HEK293 (cell line): ENCODE measurements around the gene HEBP1.

Experiments
- CTCF ChIA-PET: fragments of 350-600 bp; formaldehyde crosslinking; extraction: SDS; loops from one replicate; lab custom pipeline; 2021; ENCODE audit warnings: antibody characterized with exemption; lab: Yijun Ruan, JAX
- POLR2A ChIA-PET: fragments of 300-600 bp; formaldehyde crosslinking; extraction: SDS; loops from one replicate; lab custom pipeline; 2020; ENCODE audit warnings: antibody characterized with exemption, inconsistent platforms; lab: Yijun Ruan, JAX
- H3K27ac ChIP-seq: fragments of 200-500 bp; sonication (Bioruptor generic); 2 replicates; pipeline ENCODE4 v1.5.1; 2014; ENCODE audit warnings: low read depth, low read length, control low read depth, inconsistent platforms; ENCODE audit errors: extremely low read depth
- H3K36me3 ChIP-seq, 2 experiments: fragments of 200-500 bp in 1 of 2; sonication (Bioruptor generic) in 1 of 2; 1 replicate in 1 of 2; 2 replicates in 1 of 2; pipeline ENCODE4 v1.5.1; 2014 to 2017; ENCODE audit warnings: inconsistent platforms in 2 of 2, low read length in 2 of 2; ENCODE audit not compliant: control insufficient read depth in 2 of 2, insufficient read depth in 1 of 2
- H3K4me1 ChIP-seq: fragments of 200-500 bp; sonication (Bioruptor generic); 2 replicates; pipeline ENCODE4 v1.5.1; 2014; ENCODE audit warnings: mild to moderate bottlenecking, low read length, inconsistent platforms; ENCODE audit not compliant: control insufficient read depth, insufficient read depth
- H3K4me3 ChIP-seq: 2 replicates; pipeline ENCODE4 v1.5.1; 2011; ENCODE audit warnings: low read depth, mild to moderate bottlenecking, control low read depth, low read length, moderate library complexity
- H3K9me3 ChIP-seq: fragments of 200-500 bp; sonication (Bioruptor generic); 2 replicates; pipeline ENCODE4 v1.5.1; 2014; ENCODE audit warnings: low read depth, low read length, inconsistent platforms; ENCODE audit not compliant: control insufficient read depth, insufficient read depth
- HOXD13 ChIP-seq: sonication (generic); formaldehyde crosslinking; IDR thresholded peaks from 2 replicates; pipeline ENCODE4 v1.8.0; 2022; ENCODE audit warnings: missing genetic modification reagents, borderline replicate concordance
- INSM2 ChIP-seq: fragments of 450-650 bp; formaldehyde crosslinking; IDR thresholded peaks from 2 replicates; pipeline ENCODE4 v1.5.1; 2016; ENCODE audit warnings: missing biosample characterization, missing genetic modification characterization
- KLF1 ChIP-seq: fragments of 450-650 bp; formaldehyde crosslinking; IDR thresholded peaks from 2 replicates; pipeline ENCODE4 v1.5.1; 2016; ENCODE audit warnings: missing biosample characterization, missing genetic modification characterization
- KLF10 ChIP-seq: fragments of 450-650 bp; IDR thresholded peaks from 2 replicates; pipeline ENCODE4 v1.5.1; 2018; ENCODE audit warnings: missing biosample characterization, mild to moderate bottlenecking, missing genetic modification characterization
- KLF8 ChIP-seq: fragments of 450-650 bp; formaldehyde crosslinking; IDR thresholded peaks from 2 replicates; pipeline ENCODE4 v1.5.1; 2016; ENCODE audit warnings: missing biosample characterization, missing genetic modification characterization
- PBX3 ChIP-seq: sonication (generic); formaldehyde crosslinking; IDR thresholded peaks from 2 replicates; pipeline ENCODE4 v1.8.1; 2022; ENCODE audit warnings: mild to moderate bottlenecking, moderate library complexity, missing genetic modification reagents
- SP7 ChIP-seq: fragments of 450-650 bp; formaldehyde crosslinking; IDR thresholded peaks from 2 replicates; pipeline ENCODE4 v1.5.1; 2016; ENCODE audit warnings: missing biosample characterization, missing genetic modification characterization
- ZBTB10 ChIP-seq: fragments of 450-650 bp; formaldehyde crosslinking; IDR thresholded peaks from 2 replicates; pipeline ENCODE4 v1.5.1; 2016; ENCODE audit warnings: missing biosample characterization, missing genetic modification characterization
- ZBTB21 ChIP-seq: fragments of 450-650 bp; formaldehyde crosslinking; IDR thresholded peaks from 2 replicates; pipeline ENCODE4 v1.5.1; 2017; ENCODE audit warnings: missing biosample characterization, missing genetic modification characterization
- ZBTB8A ChIP-seq: fragments of 450-650 bp; formaldehyde crosslinking; IDR thresholded peaks from 2 replicates; pipeline ENCODE4 v1.5.1; 2016; ENCODE audit warnings: missing biosample characterization, missing genetic modification characterization
- ZFHX2 ChIP-seq: fragments of 450-650 bp; formaldehyde crosslinking; conservative IDR thresholded peaks from 2 replicates; pipeline ENCODE4 v1.5.1; 2016; ENCODE audit warnings: missing biosample characterization, missing genetic modification characterization
- ZFP3 ChIP-seq: fragments of 450-650 bp; formaldehyde crosslinking; IDR thresholded peaks from 2 replicates; pipeline ENCODE4 v1.5.1; 2016; ENCODE audit warnings: low read depth, missing biosample characterization, missing genetic modification characterization
- ZNF10 ChIP-seq: fragments of 450-650 bp; formaldehyde crosslinking; IDR thresholded peaks from 2 replicates; pipeline ENCODE4 v1.5.1; 2017; ENCODE audit warnings: missing biosample characterization, missing genetic modification characterization
- ZNF341 ChIP-seq: fragments of 450-650 bp; formaldehyde crosslinking; IDR thresholded peaks from 2 replicates; pipeline ENCODE4; 2016; ENCODE audit warnings: low read depth, missing biosample characterization, missing genetic modification characterization
- ZNF561 ChIP-seq: fragments of 450-650 bp; IDR thresholded peaks from 2 replicates; pipeline ENCODE4 v1.5.1; 2018; ENCODE audit warnings: missing biosample characterization, missing genetic modification characterization, borderline replicate concordance
- ZNF629 ChIP-seq: fragments of 450-650 bp; formaldehyde crosslinking; IDR thresholded peaks from 2 replicates; pipeline ENCODE4 v1.5.1; 2017; ENCODE audit warnings: missing biosample characterization, missing genetic modification characterization
- ZNF660 ChIP-seq: fragments of 450-650 bp; IDR thresholded peaks from 2 replicates; pipeline ENCODE4 v1.5.1; 2018; ENCODE audit warnings: missing biosample characterization, mild to moderate bottlenecking, missing genetic modification characterization
- ZNF843 ChIP-seq: fragments of 450-650 bp; formaldehyde crosslinking; IDR thresholded peaks from 2 replicates; pipeline ENCODE4 v1.5.1; 2016; ENCODE audit warnings: missing biosample characterization, missing genetic modification characterization
- ZSCAN30 ChIP-seq: fragments of 450-650 bp; IDR thresholded peaks from 2 replicates; pipeline ENCODE4 v1.5.1; 2018; ENCODE audit warnings: missing biosample characterization, mild to moderate bottlenecking, missing genetic modification characterization, moderate library complexity
- ZXDB ChIP-seq: fragments of 450-650 bp; formaldehyde crosslinking; IDR thresholded peaks from 2 replicates; pipeline ENCODE4 v1.5.1; 2016; ENCODE audit warnings: missing biosample characterization, missing genetic modification characterization
- TF ChIP-seq, protein P1 (sequence below): fragments of 450-650 bp; formaldehyde crosslinking; IDR thresholded peaks from 2 replicates; pipeline ENCODE4 v1.5.1; 2016; ENCODE audit warnings: missing biosample characterization, missing genetic modification characterization
- TF ChIP-seq, protein P2 (sequence below): fragments of 450-650 bp; formaldehyde crosslinking; IDR thresholded peaks from 2 replicates; pipeline ENCODE4 v1.5.1; 2016; ENCODE audit warnings: missing biosample characterization, missing genetic modification characterization
- TF ChIP-seq, protein P3 (sequence below): fragments of 450-650 bp; formaldehyde crosslinking; IDR thresholded peaks from 2 replicates; pipeline ENCODE4 v1.5.1; 2016; ENCODE audit warnings: missing biosample characterization, missing genetic modification characterization

HEBP1 gene, protein sequence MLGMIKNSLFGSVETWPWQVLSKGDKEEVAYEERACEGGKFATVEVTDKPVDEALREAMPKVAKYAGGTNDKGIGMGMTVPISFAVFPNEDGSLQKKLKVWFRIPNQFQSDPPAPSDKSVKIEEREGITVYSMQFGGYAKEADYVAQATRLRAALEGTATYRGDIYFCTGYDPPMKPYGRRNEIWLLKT

DNA sequence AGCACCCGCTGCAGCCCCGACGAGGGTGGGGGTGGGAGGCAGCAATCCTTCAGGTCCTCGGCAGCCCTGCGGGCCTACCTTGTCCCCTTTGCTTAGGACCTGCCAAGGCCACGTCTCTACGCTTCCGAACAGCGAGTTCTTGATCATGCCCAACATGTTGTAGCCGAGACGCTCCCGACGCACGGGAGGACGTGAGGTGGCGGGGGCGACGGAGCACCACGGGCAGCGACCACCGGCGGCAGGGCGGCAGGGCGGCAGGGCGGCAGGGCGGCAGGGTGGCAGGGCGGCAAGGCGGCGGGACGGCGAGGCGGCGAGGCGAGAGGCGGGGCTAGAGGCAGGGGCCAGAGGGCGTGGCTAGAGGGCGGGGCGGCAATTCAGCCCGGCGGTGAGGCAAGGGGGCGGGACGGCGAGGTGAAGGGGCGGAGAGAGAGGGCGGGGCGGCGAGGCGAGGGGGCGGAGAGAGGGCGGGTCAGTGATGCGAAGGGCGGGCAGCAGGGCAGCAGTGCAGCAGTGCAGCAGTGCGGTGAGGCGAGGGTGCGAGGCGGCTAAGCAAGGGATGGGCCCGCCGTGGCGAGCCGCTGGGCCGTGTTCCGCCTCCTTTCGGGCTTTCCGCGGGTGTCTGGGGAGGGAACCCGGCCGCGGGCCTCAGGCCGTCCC lies at the start of gene HEBP1:
TSS of gene HEBP1 (minus strand) at position 307 of the 657 bp plus-strand sequence. CDS start at position 156, 151 bp downstream.
- Histone ChIP-seq H3K36me3 (no peaks in the 10 kb centered on the region), H3K4me1 (peaks cover 6% of the 10 kb centered on the region), H3K4me3 (peak within 1 kb of the TSS; percentile 74), H3K9me3 (no peaks in the 10 kb centered on the region), H3K27ac (peak within 1 kb of the TSS; percentile 82)
- CTCF ChIA-PET, result interaction anchor here (0.7 to 0.9 kb wide), 2 partner anchors 13 to 14 kb away, joined by 3 read pairs; no protein-coding TSS in a partner anchor
- POLR2A ChIA-PET, result no interaction called here
- TF ChIP-seq KLF1, result peak; percentile 89
- TF ChIP-seq ZBTB8A (tag by site-specific recombination), result peak; percentile 98
- TF ChIP-seq ZBTB21 (tag by site-specific recombination), result no peak
- TF ChIP-seq ZNF660 (tag by site-specific recombination), result peak; percentile 57; the same call in 1 of the 2 replicates
- TF ChIP-seq ZNF10 (tag by site-specific recombination), result 0 out of 2 replicates have a peak, but pooled peaks have one; percentile 32
- no peak for TF ChIP-seq INSM2 (tag by site-specific recombination)
- TF ChIP-seq, protein P1, sequence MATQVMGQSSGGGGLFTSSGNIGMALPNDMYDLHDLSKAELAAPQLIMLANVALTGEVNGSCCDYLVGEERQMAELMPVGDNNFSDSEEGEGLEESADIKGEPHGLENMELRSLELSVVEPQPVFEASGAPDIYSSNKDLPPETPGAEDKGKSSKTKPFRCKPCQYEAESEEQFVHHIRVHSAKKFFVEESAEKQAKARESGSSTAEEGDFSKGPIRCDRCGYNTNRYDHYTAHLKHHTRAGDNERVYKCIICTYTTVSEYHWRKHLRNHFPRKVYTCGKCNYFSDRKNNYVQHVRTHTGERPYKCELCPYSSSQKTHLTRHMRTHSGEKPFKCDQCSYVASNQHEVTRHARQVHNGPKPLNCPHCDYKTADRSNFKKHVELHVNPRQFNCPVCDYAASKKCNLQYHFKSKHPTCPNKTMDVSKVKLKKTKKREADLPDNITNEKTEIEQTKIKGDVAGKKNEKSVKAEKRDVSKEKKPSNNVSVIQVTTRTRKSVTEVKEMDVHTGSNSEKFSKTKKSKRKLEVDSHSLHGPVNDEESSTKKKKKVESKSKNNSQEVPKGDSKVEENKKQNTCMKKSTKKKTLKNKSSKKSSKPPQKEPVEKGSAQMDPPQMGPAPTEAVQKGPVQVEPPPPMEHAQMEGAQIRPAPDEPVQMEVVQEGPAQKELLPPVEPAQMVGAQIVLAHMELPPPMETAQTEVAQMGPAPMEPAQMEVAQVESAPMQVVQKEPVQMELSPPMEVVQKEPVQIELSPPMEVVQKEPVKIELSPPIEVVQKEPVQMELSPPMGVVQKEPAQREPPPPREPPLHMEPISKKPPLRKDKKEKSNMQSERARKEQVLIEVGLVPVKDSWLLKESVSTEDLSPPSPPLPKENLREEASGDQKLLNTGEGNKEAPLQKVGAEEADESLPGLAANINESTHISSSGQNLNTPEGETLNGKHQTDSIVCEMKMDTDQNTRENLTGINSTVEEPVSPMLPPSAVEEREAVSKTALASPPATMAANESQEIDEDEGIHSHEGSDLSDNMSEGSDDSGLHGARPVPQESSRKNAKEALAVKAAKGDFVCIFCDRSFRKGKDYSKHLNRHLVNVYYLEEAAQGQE (tag by site-specific recombination), result 0 out of 2 replicates have a peak, but pooled peaks have one; percentile 37
- TF ChIP-seq, protein P2, sequence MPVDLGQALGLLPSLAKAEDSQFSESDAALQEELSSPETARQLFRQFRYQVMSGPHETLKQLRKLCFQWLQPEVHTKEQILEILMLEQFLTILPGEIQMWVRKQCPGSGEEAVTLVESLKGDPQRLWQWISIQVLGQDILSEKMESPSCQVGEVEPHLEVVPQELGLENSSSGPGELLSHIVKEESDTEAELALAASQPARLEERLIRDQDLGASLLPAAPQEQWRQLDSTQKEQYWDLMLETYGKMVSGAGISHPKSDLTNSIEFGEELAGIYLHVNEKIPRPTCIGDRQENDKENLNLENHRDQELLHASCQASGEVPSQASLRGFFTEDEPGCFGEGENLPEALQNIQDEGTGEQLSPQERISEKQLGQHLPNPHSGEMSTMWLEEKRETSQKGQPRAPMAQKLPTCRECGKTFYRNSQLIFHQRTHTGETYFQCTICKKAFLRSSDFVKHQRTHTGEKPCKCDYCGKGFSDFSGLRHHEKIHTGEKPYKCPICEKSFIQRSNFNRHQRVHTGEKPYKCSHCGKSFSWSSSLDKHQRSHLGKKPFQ, result no peak
- TF ChIP-seq ZNF843 (tag by site-specific recombination), result 0 out of 2 replicates have a peak, but pooled peaks have one; percentile 31
- peak; percentile 69 for TF ChIP-seq PBX3 (CRISPR knock-in tag)
- TF ChIP-seq ZNF341, result peak; percentile 40
- TF ChIP-seq KLF8 (tag by site-specific recombination), result peak; percentile 94
- TF ChIP-seq ZSCAN30 (tag by site-specific recombination), result peak; percentile 43; the same call in 1 of the 2 replicates
- TF ChIP-seq HOXD13 (CRISPR knock-in tag), result no peak
- TF ChIP-seq KLF10 (tag by site-specific recombination), result 0 out of 2 replicates have a peak, but pooled peaks have one; percentile 34
- TF ChIP-seq ZNF561 (tag by site-specific recombination), result 0 out of 2 replicates have a peak, but pooled peaks have one; percentile 21
- no peak for TF ChIP-seq ZBTB10 (tag by site-specific recombination)
- peak; percentile 14; the same call in 1 of the 2 replicates for TF ChIP-seq ZXDB (tag by site-specific recombination)
- TF ChIP-seq, protein P3, sequence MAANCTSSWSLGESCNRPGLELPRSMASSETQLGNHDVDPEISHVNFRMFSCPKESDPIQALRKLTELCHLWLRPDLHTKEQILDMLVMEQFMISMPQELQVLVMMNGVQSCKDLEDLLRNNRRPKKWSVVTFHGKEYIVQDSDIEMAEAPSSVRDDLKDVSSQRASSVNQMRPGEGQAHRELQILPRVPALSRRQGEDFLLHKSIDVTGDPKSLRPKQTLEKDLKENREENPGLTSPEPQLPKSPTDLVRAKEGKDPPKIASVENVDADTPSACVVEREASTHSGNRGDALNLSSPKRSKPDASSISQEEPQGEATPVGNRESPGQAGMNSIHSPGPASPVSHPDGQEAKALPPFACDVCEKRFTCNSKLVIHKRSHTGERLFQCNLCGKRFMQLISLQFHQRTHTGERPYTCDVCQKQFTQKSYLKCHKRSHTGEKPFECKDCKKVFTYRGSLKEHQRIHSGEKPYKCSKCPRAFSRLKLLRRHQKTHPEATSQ, result peak; percentile 23; the same call in 1 of the 2 replicates
- TF ChIP-seq ZFP3, result no peak
- TF ChIP-seq ZFHX2, result peak; percentile 63
- 0 out of 2 replicates have a peak, but pooled peaks have one; percentile 22 for TF ChIP-seq ZNF629 (tag by site-specific recombination)
- TF ChIP-seq SP7 (tag by site-specific recombination), result peak; percentile 40; the same call in 1 of the 2 replicates
